Measurements from ENCODE around the gene MSX1.

The MSX1 gene

GRCh38 chr4:4870576-4871241 lies 11.2 kb downstream of the MSX1 start:
- H3K27me3 ChIP-seq (ENCODE audit: control insufficient read depth, insufficient read depth, low read length): peaks cover 99% of the 10 kb centered on the region
- H3K27ac ChIP-seq (ENCODE audit: low read length): no peak overlapping the region
- DNase-seq (ENCODE audit: low read depth, low spot score): no peak
- H3K36me3 ChIP-seq (ENCODE audit: control insufficient read depth, insufficient read depth, low read length): no peaks in the 10 kb centered on the region
- H3K4me1 ChIP-seq (ENCODE audit: control insufficient read depth, insufficient read depth, low read length): peaks cover 7% of the 10 kb centered on the region
- no peaks in the 10 kb centered on the region for H3K9me3 ChIP-seq (ENCODE audit: control insufficient read depth, insufficient read depth, low read length)
- WGBS (ENCODE audit: insufficient coverage, insufficient read length): no CpG with 5 or more reads among the region's 26 CpGs
- no peak overlapping the region for H3K4me3 ChIP-seq (ENCODE audit: low read length)

GRCh38 chr4:4871242-4871572 lies 11.7 kb downstream of the MSX1 start:
- Histone ChIP-seq H3K9me3 (ENCODE audit: control insufficient read depth, insufficient read depth, low read length) (no peaks in the 10 kb centered on the region), H3K27ac (ENCODE audit: low read length) (no peak overlapping the region), H3K4me1 (ENCODE audit: control insufficient read depth, insufficient read depth, low read length) (peaks cover 6% of the 10 kb centered on the region), H3K4me3 (ENCODE audit: low read length) (no peak overlapping the region), H3K36me3 (ENCODE audit: control insufficient read depth, insufficient read depth, low read length) (no peaks in the 10 kb centered on the region), H3K27me3 (ENCODE audit: control insufficient read depth, insufficient read depth, low read length) (peaks cover 96% of the 10 kb centered on the region)
- DNase-seq (ENCODE audit: low read depth, low spot score): no peak
- no CpG with 5 or more reads among the region's 18 CpGs for WGBS (ENCODE audit: insufficient coverage, insufficient read length)

- DNase-seq (ENCODE audit: low read depth, low spot score): no peak
- Histone ChIP-seq H3K36me3 (ENCODE audit: control insufficient read depth, insufficient read depth, low read length) (no peaks in the 10 kb centered on the region), H3K27ac (ENCODE audit: low read length) (no peak overlapping the region), H3K27me3 (ENCODE audit: control insufficient read depth, insufficient read depth, low read length) (peaks cover 90% of the 10 kb centered on the region), H3K4me1 (ENCODE audit: control insufficient read depth, insufficient read depth, low read length) (peaks cover 6% of the 10 kb centered on the region), H3K4me3 (ENCODE audit: low read length) (no peak overlapping the region), H3K9me3 (ENCODE audit: control insufficient read depth, insufficient read depth, low read length) (no peaks in the 10 kb centered on the region)
- WGBS (ENCODE audit: insufficient coverage, insufficient read length): no CpG with 5 or more reads among the region's 46 CpGs
Observed at GRCh38 chr4:4871573-4872313, 12.3 kb downstream of the MSX1 start.

- H3K36me3 ChIP-seq (ENCODE audit: control insufficient read depth, insufficient read depth, low read length): no peaks in the 10 kb centered on the region
- H3K4me1 ChIP-seq (ENCODE audit: control insufficient read depth, insufficient read depth, low read length): peaks cover 6% of the 10 kb centered on the region
- DNase-seq (ENCODE audit: low read depth, low spot score): no peak
- no peak overlapping the region for H3K27ac ChIP-seq (ENCODE audit: low read length)
- no peak overlapping the region for H3K4me3 ChIP-seq (ENCODE audit: low read length)
- no peaks in the 10 kb centered on the region for H3K9me3 ChIP-seq (ENCODE audit: control insufficient read depth, insufficient read depth, low read length)
- H3K27me3 ChIP-seq (ENCODE audit: control insufficient read depth, insufficient read depth, low read length): peaks cover 84% of the 10 kb centered on the region
- WGBS (ENCODE audit: insufficient coverage, insufficient read length): no CpG with 5 or more reads among the region's 28 CpGs
Observed at GRCh38 chr4:4872314-4872903, 12.9 kb downstream of the MSX1 start.

- Histone ChIP-seq H3K36me3 (ENCODE audit: control insufficient read depth, insufficient read depth, low read length) (no peaks in the 10 kb centered on the region), H3K9me3 (ENCODE audit: control insufficient read depth, insufficient read depth, low read length) (no peaks in the 10 kb centered on the region), H3K4me3 (ENCODE audit: low read length) (no peak overlapping the region), H3K4me1 (ENCODE audit: control insufficient read depth, insufficient read depth, low read length) (peaks cover 4% of the 10 kb centered on the region), H3K27me3 (ENCODE audit: control insufficient read depth, insufficient read depth, low read length) (peaks cover 78% of the 10 kb centered on the region), H3K27ac (ENCODE audit: low read length) (no peak overlapping the region)
- no CpG with 5 or more reads among the region's 11 CpGs for WGBS (ENCODE audit: insufficient coverage, insufficient read length)
- DNase-seq (ENCODE audit: low read depth, low spot score): no peak
Observed at GRCh38 chr4:4873203-4873602, 13.7 kb downstream of the MSX1 start.

GRCh38 chr4:4874254-4874653 lies 14.8 kb downstream of the MSX1 start:
- H3K27me3 ChIP-seq (ENCODE audit: control insufficient read depth, insufficient read depth, low read length): peaks cover 69% of the 10 kb centered on the region
- no CpG with 5 or more reads among the region's 2 CpGs for WGBS (ENCODE audit: insufficient coverage, insufficient read length)
- H3K27ac ChIP-seq (ENCODE audit: low read length): no peak overlapping the region
- no peak for DNase-seq (ENCODE audit: low read depth, low spot score)
- no peaks in the 10 kb centered on the region for H3K36me3 ChIP-seq (ENCODE audit: control insufficient read depth, insufficient read depth, low read length)
- peaks cover 4% of the 10 kb centered on the region for H3K4me1 ChIP-seq (ENCODE audit: control insufficient read depth, insufficient read depth, low read length)
- no peak overlapping the region for H3K4me3 ChIP-seq (ENCODE audit: low read length)
- H3K9me3 ChIP-seq (ENCODE audit: control insufficient read depth, insufficient read depth, low read length): no peaks in the 10 kb centered on the region

GRCh38 chr4:4875147-4875546 lies 15.7 kb downstream of the MSX1 start:
- no peak overlapping the region for H3K27ac ChIP-seq (ENCODE audit: low read length)
- H3K4me3 ChIP-seq (ENCODE audit: low read length): no peak overlapping the region
- peaks cover 60% of the 10 kb centered on the region for H3K27me3 ChIP-seq (ENCODE audit: control insufficient read depth, insufficient read depth, low read length)
- no CpG with 5 or more reads among the region's 5 CpGs for WGBS (ENCODE audit: insufficient coverage, insufficient read length)
- no peak for DNase-seq (ENCODE audit: low read depth, low spot score)
- H3K4me1 ChIP-seq (ENCODE audit: control insufficient read depth, insufficient read depth, low read length): peaks cover 4% of the 10 kb centered on the region
- no peaks in the 10 kb centered on the region for H3K36me3 ChIP-seq (ENCODE audit: control insufficient read depth, insufficient read depth, low read length)
- H3K9me3 ChIP-seq (ENCODE audit: control insufficient read depth, insufficient read depth, low read length): no peaks in the 10 kb centered on the region

- no peak for DNase-seq (ENCODE audit: low read depth, low spot score)
- peaks cover 4% of the 10 kb centered on the region for H3K4me1 ChIP-seq (ENCODE audit: control insufficient read depth, insufficient read depth, low read length)
- H3K27me3 ChIP-seq (ENCODE audit: control insufficient read depth, insufficient read depth, low read length): peaks cover 55% of the 10 kb centered on the region
- no CpG with 5 or more reads among the region's 5 CpGs for WGBS (ENCODE audit: insufficient coverage, insufficient read length)
- H3K9me3 ChIP-seq (ENCODE audit: control insufficient read depth, insufficient read depth, low read length): no peaks in the 10 kb centered on the region
- H3K36me3 ChIP-seq (ENCODE audit: control insufficient read depth, insufficient read depth, low read length): no peaks in the 10 kb centered on the region
- H3K4me3 ChIP-seq (ENCODE audit: low read length): no peak overlapping the region
- no peak overlapping the region for H3K27ac ChIP-seq (ENCODE audit: low read length)
Observed at GRCh38 chr4:4875611-4876010, 16.1 kb downstream of the MSX1 start.

- no CpG with 5 or more reads among the region's 12 CpGs for whole genome bisulfite sequencing (ENCODE audit: insufficient coverage, insufficient read length)
- Histone ChIP-seq H3K27me3 (ENCODE audit: control insufficient read depth, insufficient read depth, low read length) (peaks cover 40% of the 10 kb centered on the region), H3K27ac (ENCODE audit: low read length) (no peak overlapping the region), H3K4me3 (ENCODE audit: low read length) (no peak overlapping the region), H3K36me3 (ENCODE audit: control insufficient read depth, insufficient read depth, low read length) (no peaks in the 10 kb centered on the region), H3K9me3 (ENCODE audit: control insufficient read depth, insufficient read depth, low read length) (no peaks in the 10 kb centered on the region), H3K4me1 (ENCODE audit: control insufficient read depth, insufficient read depth, low read length) (no peaks in the 10 kb centered on the region)
- no peak for DNase-seq (ENCODE audit: low read depth, low spot score)
Observed at GRCh38 chr4:4876945-4877661, 17.6 kb downstream of the MSX1 start.

- DNase-seq (ENCODE audit: low read depth, low spot score): no peak
Observed at GRCh38 chr4:4880492-4880891, 21.0 kb downstream of the MSX1 start.

More at GRCh38 chr4:4880492-4880891, 21.0 kb downstream of the MSX1 start:
- WGBS (ENCODE audit: insufficient coverage, insufficient read length): no CpG with 5 or more reads among the region's 2 CpGs
- Histone ChIP-seq H3K4me1 (ENCODE audit: control insufficient read depth, insufficient read depth, low read length) (no peaks in the 10 kb centered on the region), H3K27ac (ENCODE audit: low read length) (no peak overlapping the region), H3K27me3 (ENCODE audit: control insufficient read depth, insufficient read depth, low read length) (peaks cover 7% of the 10 kb centered on the region), H3K9me3 (ENCODE audit: control insufficient read depth, insufficient read depth, low read length) (no peaks in the 10 kb centered on the region), H3K36me3 (ENCODE audit: control insufficient read depth, insufficient read depth, low read length) (no peaks in the 10 kb centered on the region), H3K4me3 (ENCODE audit: low read length) (no peak overlapping the region)

All from iPS DF 6.9 (cell line).